Measurements from ENCODE around the gene SPATA2. TPM values are rescaled to one million over a fixed set of nuclear protein-coding genes. Genes with fewer than 3 reads are reported as not detected.

SPATA2 gene
- total and polyA plus RNA-seq, 2 of the 13 experiments (the other 11 are each of a cell fraction or from before 2014, with no cell fraction given): 3.2 to 8.7 TPM

DNA sequence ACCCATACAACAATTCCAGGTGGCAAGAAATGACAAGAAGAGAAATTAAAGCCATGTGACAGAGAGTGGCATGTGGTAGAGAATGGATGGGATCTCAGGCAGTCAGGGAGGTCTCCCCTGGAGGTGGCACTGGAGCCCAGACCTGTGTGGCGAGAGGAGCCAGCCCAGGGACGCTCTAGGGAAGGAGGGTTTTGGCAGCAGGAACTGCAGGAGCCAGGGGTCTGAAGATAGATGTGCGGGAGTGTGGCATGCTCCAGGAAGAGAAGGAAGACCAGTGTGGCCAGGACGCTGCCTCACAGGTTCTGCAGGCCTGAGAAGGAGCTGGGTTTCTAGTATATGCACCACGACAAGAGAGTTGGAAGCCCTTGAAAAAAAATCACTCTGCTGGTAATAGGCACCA, 45.1 kb downstream of the SPATA2 start:
- Histone ChIP-seq H3K27ac (ENCODE audit: extremely low read length, insufficient read depth, low read length) (no peak overlapping the region), H3K9ac (ENCODE audit: insufficient read depth, low read depth, low read length) (no peak overlapping the region), H3K79me2 (ENCODE audit: insufficient read depth, low read length) (no peaks in the 10 kb centered on the region), H3K36me3 (replicated peaks in 1 of 2; ENCODE audit: control insufficient read depth in 1 of 2, insufficient read depth in 2 of 2, low read length in 2 of 2) (peaks cover 2 to 21% of the 10 kb centered on the region in 2 experiments; a peak in 3 of 5 replicates), H3K4me2 (ENCODE audit: low read depth, low read length) (no peak overlapping the region), H3K9me3 (ENCODE audit: low read length) (no peaks in the 10 kb centered on the region), H4K20me1 (ENCODE audit: insufficient read depth, low read length) (no peaks in the 10 kb centered on the region), H3K27me3 (ENCODE audit: control insufficient read depth in 1 of 2, insufficient read depth in 2 of 2, low read length in 2 of 2) (no peaks in the 10 kb centered on the region), H3K4me3 (replicated peaks in 1 of 3; ENCODE audit: insufficient read depth in 1 of 3, low read depth in 2 of 3, low read length in 3 of 3) (no peak overlapping the region), H2AFZ (ENCODE audit: low read length) (no peak overlapping the region), H3K4me1 (ENCODE audit: insufficient read depth, low read length) (peaks cover 9% of the 10 kb centered on the region)
- in situ Hi-C loops (cut with HindIII; ENCODE audit: extremely low pct_ligation_motif_present, low pct_unique_long_range_greater_than_20kb) (no loop called here), intact Hi-C loops (cut with micrococcal nuclease; ENCODE audit: unreplicated experiment) (no loop called here)
- DNase-seq (ENCODE audit: low spot score): no peak
- no peak for TF ChIP-seq NR2C2 (CRISPR knock-in tag; IDR thresholded peaks at IDR 0.05; ENCODE audit: borderline replicate concordance)
- no peak for TF ChIP-seq CEBPB (IDR thresholded peaks at IDR 0.05; ENCODE audit: borderline replicate concordance, low read depth, low read length)
- TF ChIP-seq MNT (IDR thresholded peaks at IDR 0.05): peak; percentile 28; the same call in 1 of the 2 replicates
- no peak for TF ChIP-seq ZNF326 (CRISPR knock-in tag; IDR thresholded peaks at IDR 0.05; ENCODE audit: borderline replicate concordance)
- no peak for TF ChIP-seq GPBP1L1 (CRISPR knock-in tag; IDR thresholded peaks at IDR 0.05)
- TF ChIP-seq PLRG1 (conservative IDR thresholded peaks at IDR 0.05): no peak
- TF ChIP-seq SIN3A (IDR thresholded peaks at IDR 0.05; ENCODE audit: borderline replicate concordance, low read depth, low read length): no peak
- POLR2A ChIA-PET: no interaction called here
- 94% methylated on average over 5 of the region's 5 CpGs for WGBS (ENCODE audit: low lambda C conversion rate)
- FAIRE-seq: no peak
- CTCF ChIA-PET (ENCODE audit: low intra/inter-chr PET ratio, low total read pairs): no interaction called here
- BruUV-seq (replicated peaks): no TSS peak
- ATAC-seq: no peak

Data from HepG2 (cell line).